Fibroblast of lung (primary cell): Measurements from ENCODE around the gene SLC16A9.

ENCODE experiments used
- EZH2 ChIP-seq: IDR thresholded peaks from 2 replicates; pipeline ENCODE4 v1.5.1; 2012; ENCODE audit warnings: low read length, control low read depth, mild to moderate bottlenecking; ENCODE audit errors: missing control alignments
- TF ChIP-seq, protein P1 (sequence below), 2 donors: IDR thresholded peaks in 1 of 2; conservative IDR thresholded peaks in 1 of 2; 1 replicate in 1 of 2; 2 replicates in 1 of 2; pipeline ENCODE4 v1.5.1; 2011 to 2012; ENCODE audit warnings: low read length in 2 of 2, control low read depth in 1 of 2, inconsistent platforms in 1 of 2, low read depth in 1 of 2, mild to moderate bottlenecking in 1 of 2

DNA sequence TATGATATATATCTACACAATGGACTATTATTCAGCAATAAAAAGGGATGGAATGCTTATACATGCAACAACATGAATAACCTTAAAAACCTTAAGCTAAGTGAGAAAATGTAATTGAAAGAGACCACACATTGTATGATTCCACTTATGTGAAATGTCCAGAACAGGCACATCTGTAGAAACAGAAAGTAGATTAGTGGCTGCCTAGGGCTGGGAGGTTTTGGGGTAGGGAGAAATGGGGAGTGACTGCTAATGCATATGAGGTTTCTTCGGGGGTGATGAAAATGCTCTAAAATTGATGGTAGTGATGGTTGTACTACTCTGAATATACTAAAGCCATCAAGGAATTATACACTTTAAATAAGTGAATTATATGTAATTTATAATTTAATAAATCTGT is 14.7 kb downstream of the SLC16A9 start:
- TF ChIP-seq, protein P1, sequence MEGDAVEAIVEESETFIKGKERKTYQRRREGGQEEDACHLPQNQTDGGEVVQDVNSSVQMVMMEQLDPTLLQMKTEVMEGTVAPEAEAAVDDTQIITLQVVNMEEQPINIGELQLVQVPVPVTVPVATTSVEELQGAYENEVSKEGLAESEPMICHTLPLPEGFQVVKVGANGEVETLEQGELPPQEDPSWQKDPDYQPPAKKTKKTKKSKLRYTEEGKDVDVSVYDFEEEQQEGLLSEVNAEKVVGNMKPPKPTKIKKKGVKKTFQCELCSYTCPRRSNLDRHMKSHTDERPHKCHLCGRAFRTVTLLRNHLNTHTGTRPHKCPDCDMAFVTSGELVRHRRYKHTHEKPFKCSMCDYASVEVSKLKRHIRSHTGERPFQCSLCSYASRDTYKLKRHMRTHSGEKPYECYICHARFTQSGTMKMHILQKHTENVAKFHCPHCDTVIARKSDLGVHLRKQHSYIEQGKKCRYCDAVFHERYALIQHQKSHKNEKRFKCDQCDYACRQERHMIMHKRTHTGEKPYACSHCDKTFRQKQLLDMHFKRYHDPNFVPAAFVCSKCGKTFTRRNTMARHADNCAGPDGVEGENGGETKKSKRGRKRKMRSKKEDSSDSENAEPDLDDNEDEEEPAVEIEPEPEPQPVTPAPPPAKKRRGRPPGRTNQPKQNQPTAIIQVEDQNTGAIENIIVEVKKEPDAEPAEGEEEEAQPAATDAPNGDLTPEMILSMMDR (conservative IDR thresholded peaks at IDR 0.05 in 1 of 2, IDR thresholded peaks at IDR 0.05 in 1 of 2; ENCODE audit: low read depth in 1 of 2, low read length in 2 of 2): no peak
- TF ChIP-seq EZH2: no peak
